ENCODE results near the gene NDFIP1.

DNA sequence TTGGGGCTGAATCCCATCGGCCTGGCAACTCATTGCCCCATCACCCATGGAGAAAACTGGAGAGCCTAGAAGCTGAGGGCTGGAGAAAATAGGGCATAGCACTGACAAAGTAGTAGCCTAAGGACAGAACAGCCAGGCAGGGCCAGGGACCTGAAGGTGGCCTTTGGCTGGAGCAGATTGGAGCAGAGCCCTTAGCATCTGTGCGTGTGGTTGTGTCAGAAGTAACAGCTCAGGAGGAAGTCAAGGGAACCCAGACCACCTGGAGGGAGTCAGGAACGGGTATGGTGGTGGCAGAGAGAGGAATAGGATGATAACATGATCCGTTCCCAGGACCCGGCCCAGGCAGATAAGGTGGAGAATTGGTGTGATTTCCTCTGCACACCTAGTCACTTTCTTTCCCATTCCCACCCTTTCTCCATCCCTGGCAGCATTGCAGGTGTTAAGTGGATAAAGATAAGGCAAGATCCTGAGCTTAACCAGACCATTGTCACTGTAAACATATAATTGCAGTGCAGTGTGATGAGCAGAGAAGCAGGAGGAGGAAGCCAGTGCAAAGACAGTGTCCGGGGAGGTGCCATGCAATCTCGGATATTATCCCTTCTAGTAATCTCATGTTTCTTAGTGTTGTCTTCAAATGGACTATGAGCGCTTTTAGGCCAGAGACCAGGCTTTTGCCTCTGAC is 67.0 kb downstream of the NDFIP1 start:
- TF ChIP-seq, protein P1, sequence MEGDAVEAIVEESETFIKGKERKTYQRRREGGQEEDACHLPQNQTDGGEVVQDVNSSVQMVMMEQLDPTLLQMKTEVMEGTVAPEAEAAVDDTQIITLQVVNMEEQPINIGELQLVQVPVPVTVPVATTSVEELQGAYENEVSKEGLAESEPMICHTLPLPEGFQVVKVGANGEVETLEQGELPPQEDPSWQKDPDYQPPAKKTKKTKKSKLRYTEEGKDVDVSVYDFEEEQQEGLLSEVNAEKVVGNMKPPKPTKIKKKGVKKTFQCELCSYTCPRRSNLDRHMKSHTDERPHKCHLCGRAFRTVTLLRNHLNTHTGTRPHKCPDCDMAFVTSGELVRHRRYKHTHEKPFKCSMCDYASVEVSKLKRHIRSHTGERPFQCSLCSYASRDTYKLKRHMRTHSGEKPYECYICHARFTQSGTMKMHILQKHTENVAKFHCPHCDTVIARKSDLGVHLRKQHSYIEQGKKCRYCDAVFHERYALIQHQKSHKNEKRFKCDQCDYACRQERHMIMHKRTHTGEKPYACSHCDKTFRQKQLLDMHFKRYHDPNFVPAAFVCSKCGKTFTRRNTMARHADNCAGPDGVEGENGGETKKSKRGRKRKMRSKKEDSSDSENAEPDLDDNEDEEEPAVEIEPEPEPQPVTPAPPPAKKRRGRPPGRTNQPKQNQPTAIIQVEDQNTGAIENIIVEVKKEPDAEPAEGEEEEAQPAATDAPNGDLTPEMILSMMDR (IDR thresholded peaks at IDR 0.05 in 2 of 3, conservative IDR thresholded peaks at IDR 0.05 in 1 of 3; ENCODE audit: control insufficient read depth in 2 of 3, extremely low read depth in 1 of 3, insufficient read depth in 1 of 3, low read depth in 3 of 3, low read length in 3 of 3), result no peak
- no peak for TF ChIP-seq MXI1 (IDR thresholded peaks at IDR 0.05; ENCODE audit: low read depth, low read length)
- no peak for TF ChIP-seq RELA (IDR thresholded peaks at IDR 0.05; ENCODE audit: borderline replicate concordance, partially characterized antibody)

Data from GM12878 (cell line).